ENCODE results near the gene DUOX2.

Gene DUOX2

DNA sequence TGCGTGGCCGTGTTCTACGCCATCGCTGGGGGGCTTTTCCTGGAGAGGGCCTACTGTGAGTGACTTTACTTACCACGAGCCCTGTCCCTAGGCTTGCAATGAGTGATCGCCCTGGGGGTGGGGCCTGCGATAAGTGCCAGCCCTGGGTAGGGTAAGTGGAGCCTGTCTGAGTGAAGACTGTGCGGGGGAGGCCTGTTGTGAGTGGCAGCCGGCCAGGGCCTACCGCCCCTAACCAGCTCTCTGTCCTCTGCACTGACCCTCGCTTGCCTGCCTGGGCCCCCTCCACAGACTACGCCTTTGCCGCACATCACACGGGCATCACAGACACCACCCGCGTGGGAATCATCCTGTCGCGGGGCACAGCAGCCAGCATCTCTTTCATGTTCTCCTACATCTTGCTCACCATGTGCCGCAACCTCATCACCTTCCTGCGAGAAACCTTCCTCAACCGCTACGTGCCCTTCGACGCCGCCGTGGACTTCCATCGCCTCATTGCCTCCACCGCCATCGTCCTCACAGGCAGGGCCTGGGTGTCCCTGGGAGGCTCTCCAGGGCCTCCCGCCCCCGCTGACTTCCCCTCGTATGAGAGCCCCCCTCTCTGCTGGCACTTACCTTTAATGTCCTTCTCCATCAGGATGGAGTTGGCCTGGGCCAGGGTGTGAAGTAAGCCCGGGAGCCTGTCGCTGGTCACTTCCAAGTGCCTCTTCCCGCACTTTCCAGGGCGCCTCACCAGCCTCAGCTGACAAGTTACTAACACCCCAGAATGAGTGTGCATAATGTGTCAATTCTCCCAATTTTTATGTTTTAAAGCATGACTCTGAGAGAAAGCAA lies 38.2 kb upstream of the DUOX2 start:
- DNase-seq (ENCODE audit: low read depth, low spot score): no peak
- H3K4me1 ChIP-seq (ENCODE audit: insufficient read depth, insufficient read length): no peaks in the 10 kb centered on the region
- no peak overlapping the region for H3K4me3 ChIP-seq (ENCODE audit: insufficient read length, low read depth)
- no peaks in the 10 kb centered on the region for H3K27me3 ChIP-seq (ENCODE audit: insufficient read depth, insufficient read length)
- no peaks in the 10 kb centered on the region for H3K9me3 ChIP-seq (ENCODE audit: insufficient read depth, low read length)
- TF ChIP-seq SUZ12 (IDR thresholded peaks at IDR 0.05; ENCODE audit: extremely low read depth, insufficient read depth, insufficient read length): no peak
- TF ChIP-seq YY1 (IDR thresholded peaks at IDR 0.05; ENCODE audit: insufficient read depth, insufficient read length): no peak
- no peak for TF ChIP-seq ZNF274 (IDR thresholded peaks at IDR 0.05; ENCODE audit: low read depth, low read length)
- no peak overlapping the region for H3K9ac ChIP-seq (ENCODE audit: insufficient read length, low read depth)
- H3K36me3 ChIP-seq (ENCODE audit: insufficient read depth, insufficient read length, low read length): no peaks in the 10 kb centered on the region

DNA sequence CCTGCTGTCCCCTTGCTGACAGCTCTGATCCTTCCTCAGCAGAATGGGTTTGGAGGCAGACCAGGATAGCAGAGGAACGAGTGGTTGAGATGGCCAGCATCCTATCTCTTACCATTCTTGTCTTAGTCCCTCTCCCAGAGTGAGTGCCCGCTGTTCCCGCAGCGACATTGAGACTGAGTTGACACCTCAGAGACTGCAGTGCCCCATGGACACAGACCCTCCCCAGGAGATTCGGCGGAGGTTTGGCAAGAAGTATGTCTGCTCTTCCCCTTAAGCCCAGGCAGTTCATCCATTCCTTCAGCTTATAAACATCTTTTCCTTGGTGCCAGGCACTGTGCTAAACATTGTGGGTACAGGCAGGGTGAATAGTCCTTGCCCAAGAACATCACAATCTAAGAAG lies 37.0 kb upstream of the DUOX2 start:
- no peaks in the 10 kb centered on the region for H3K36me3 ChIP-seq (ENCODE audit: insufficient read depth, insufficient read length, low read length)
- no peaks in the 10 kb centered on the region for H3K9me3 ChIP-seq (ENCODE audit: insufficient read depth, low read length)
- TF ChIP-seq ZNF274 (IDR thresholded peaks at IDR 0.05; ENCODE audit: low read depth, low read length) (no peak), YY1 (IDR thresholded peaks at IDR 0.05; ENCODE audit: insufficient read depth, insufficient read length) (no peak), SUZ12 (IDR thresholded peaks at IDR 0.05; ENCODE audit: extremely low read depth, insufficient read depth, insufficient read length) (no peak)
- no peak overlapping the region for H3K9ac ChIP-seq (ENCODE audit: insufficient read length, low read depth)
- no peak overlapping the region for H3K4me3 ChIP-seq (ENCODE audit: insufficient read length, low read depth)
- DNase-seq (ENCODE audit: low read depth, low spot score): no peak
- no peaks in the 10 kb centered on the region for H3K27me3 ChIP-seq (ENCODE audit: insufficient read depth, insufficient read length)
- no peaks in the 10 kb centered on the region for H3K4me1 ChIP-seq (ENCODE audit: insufficient read depth, insufficient read length)

DNA sequence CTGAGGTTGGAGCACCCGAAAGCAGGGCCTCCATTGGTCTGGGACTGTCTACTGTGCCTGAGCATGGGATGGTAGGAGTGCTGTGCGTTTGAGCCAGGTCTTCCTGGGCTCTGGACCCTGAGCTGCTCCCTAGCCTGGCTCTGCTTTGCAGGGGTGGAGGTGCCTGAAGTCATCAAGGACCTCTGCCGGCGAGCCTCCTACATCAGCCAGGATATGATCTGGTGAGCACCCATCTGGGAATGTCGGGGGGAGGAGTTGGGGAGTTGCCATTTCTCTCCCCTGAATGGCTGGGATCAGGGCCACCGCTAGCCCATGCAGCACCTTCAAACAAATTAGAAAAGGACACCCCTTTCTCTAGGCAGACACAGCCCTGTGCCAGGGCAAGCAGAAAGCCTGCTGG lies 36.5 kb upstream of the DUOX2 start:
- no peaks in the 10 kb centered on the region for H3K27me3 ChIP-seq (ENCODE audit: insufficient read depth, insufficient read length)
- no peaks in the 10 kb centered on the region for H3K9me3 ChIP-seq (ENCODE audit: insufficient read depth, low read length)
- no peak overlapping the region for H3K9ac ChIP-seq (ENCODE audit: insufficient read length, low read depth)
- H3K36me3 ChIP-seq (ENCODE audit: insufficient read depth, insufficient read length, low read length): no peaks in the 10 kb centered on the region
- no peak for DNase-seq (ENCODE audit: low read depth, low spot score)
- no peak overlapping the region for H3K4me3 ChIP-seq (ENCODE audit: insufficient read length, low read depth)
- TF ChIP-seq ZNF274 (IDR thresholded peaks at IDR 0.05; ENCODE audit: low read depth, low read length): no peak
- no peak for TF ChIP-seq SUZ12 (IDR thresholded peaks at IDR 0.05; ENCODE audit: extremely low read depth, insufficient read depth, insufficient read length)
- TF ChIP-seq YY1 (IDR thresholded peaks at IDR 0.05; ENCODE audit: insufficient read depth, insufficient read length): no peak
- no peaks in the 10 kb centered on the region for H3K4me1 ChIP-seq (ENCODE audit: insufficient read depth, insufficient read length)

- peaks cover 5% of the 10 kb centered on the region for H3K36me3 ChIP-seq (ENCODE audit: insufficient read depth, insufficient read length, low read length)
- no peak overlapping the region for H3K9ac ChIP-seq (ENCODE audit: insufficient read length, low read depth)
- H3K4me1 ChIP-seq (ENCODE audit: insufficient read depth, insufficient read length): no peaks in the 10 kb centered on the region
- TF ChIP-seq YY1 (IDR thresholded peaks at IDR 0.05; ENCODE audit: insufficient read depth, insufficient read length) (no peak), SUZ12 (IDR thresholded peaks at IDR 0.05; ENCODE audit: extremely low read depth, insufficient read depth, insufficient read length) (no peak), ZNF274 (IDR thresholded peaks at IDR 0.05; ENCODE audit: low read depth, low read length) (no peak)
- no peaks in the 10 kb centered on the region for H3K9me3 ChIP-seq (ENCODE audit: insufficient read depth, low read length)
- DNase-seq (ENCODE audit: low read depth, low spot score): no peak
- H3K27me3 ChIP-seq (ENCODE audit: insufficient read depth, insufficient read length): no peaks in the 10 kb centered on the region
- no peak overlapping the region for H3K4me3 ChIP-seq (ENCODE audit: insufficient read length, low read depth)
These were observed 35.1 kb upstream of the DUOX2 start for GRCh38 chr15:45149060-45149459.

- no peaks in the 10 kb centered on the region for H3K9me3 ChIP-seq (ENCODE audit: insufficient read depth, low read length)
- no peaks in the 10 kb centered on the region for H3K4me1 ChIP-seq (ENCODE audit: insufficient read depth, insufficient read length)
- no peak overlapping the region for H3K4me3 ChIP-seq (ENCODE audit: insufficient read length, low read depth)
- no peak overlapping the region for H3K9ac ChIP-seq (ENCODE audit: insufficient read length, low read depth)
- H3K27me3 ChIP-seq (ENCODE audit: insufficient read depth, insufficient read length): no peaks in the 10 kb centered on the region
- H3K36me3 ChIP-seq (ENCODE audit: insufficient read depth, insufficient read length, low read length): peaks cover 7% of the 10 kb centered on the region
- DNase-seq (ENCODE audit: low read depth, low spot score): no peak
- no peak for TF ChIP-seq YY1 (IDR thresholded peaks at IDR 0.05; ENCODE audit: insufficient read depth, insufficient read length)
- TF ChIP-seq SUZ12 (IDR thresholded peaks at IDR 0.05; ENCODE audit: extremely low read depth, insufficient read depth, insufficient read length): no peak
- TF ChIP-seq ZNF274 (IDR thresholded peaks at IDR 0.05; ENCODE audit: low read depth, low read length): no peak
These were observed 34.4 kb upstream of the DUOX2 start for GRCh38 chr15:45148076-45149059.

- H3K4me1 ChIP-seq (ENCODE audit: insufficient read depth, insufficient read length): no peaks in the 10 kb centered on the region
These were observed 33.6 kb upstream of the DUOX2 start for GRCh38 chr15:45147606-45148005.

DNA sequence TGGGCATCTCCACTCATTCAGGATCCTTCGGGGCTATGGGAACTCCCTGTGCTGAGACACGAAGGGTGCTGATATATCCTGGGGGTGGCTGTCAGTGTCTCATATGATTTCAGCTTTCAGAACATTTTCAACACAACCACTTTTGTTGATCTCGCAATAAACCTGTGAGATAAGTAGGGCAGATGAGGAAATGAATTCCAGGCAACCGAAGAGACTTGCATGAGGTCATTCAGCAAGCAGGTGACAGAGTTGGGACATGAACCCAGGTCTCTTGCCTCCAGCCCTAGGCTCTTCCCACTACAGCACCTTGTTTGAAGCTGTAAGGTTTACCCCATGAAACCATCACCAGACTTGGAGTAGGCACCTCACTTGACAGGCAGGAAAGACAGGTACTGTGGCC lies 32.4 kb upstream of the DUOX2 start:
- DNase-seq (ENCODE audit: low read depth, low spot score): no peak
- H3K9ac ChIP-seq (ENCODE audit: insufficient read length, low read depth): no peak overlapping the region
- H3K27me3 ChIP-seq (ENCODE audit: insufficient read depth, insufficient read length): no peaks in the 10 kb centered on the region
- H3K36me3 ChIP-seq (ENCODE audit: insufficient read depth, insufficient read length, low read length): peaks cover 9% of the 10 kb centered on the region
- no peaks in the 10 kb centered on the region for H3K9me3 ChIP-seq (ENCODE audit: insufficient read depth, low read length)
- TF ChIP-seq ZNF274 (IDR thresholded peaks at IDR 0.05; ENCODE audit: low read depth, low read length) (no peak), SUZ12 (IDR thresholded peaks at IDR 0.05; ENCODE audit: extremely low read depth, insufficient read depth, insufficient read length) (no peak), YY1 (IDR thresholded peaks at IDR 0.05; ENCODE audit: insufficient read depth, insufficient read length) (no peak)
- H3K4me3 ChIP-seq (ENCODE audit: insufficient read length, low read depth): no peak overlapping the region
- H3K4me1 ChIP-seq (ENCODE audit: insufficient read depth, insufficient read length): no peaks in the 10 kb centered on the region

More at GRCh38 chr15:45147606-45148005, 33.6 kb upstream of the DUOX2 start:
- DNase-seq (ENCODE audit: low read depth, low spot score): no peak
- TF ChIP-seq YY1 (IDR thresholded peaks at IDR 0.05; ENCODE audit: insufficient read depth, insufficient read length): no peak
- TF ChIP-seq SUZ12 (IDR thresholded peaks at IDR 0.05; ENCODE audit: extremely low read depth, insufficient read depth, insufficient read length): no peak
- TF ChIP-seq ZNF274 (IDR thresholded peaks at IDR 0.05; ENCODE audit: low read depth, low read length): no peak
- Histone ChIP-seq H3K9me3 (ENCODE audit: insufficient read depth, low read length) (no peaks in the 10 kb centered on the region), H3K27me3 (ENCODE audit: insufficient read depth, insufficient read length) (no peaks in the 10 kb centered on the region), H3K4me3 (ENCODE audit: insufficient read length, low read depth) (no peak overlapping the region), H3K36me3 (ENCODE audit: insufficient read depth, insufficient read length, low read length) (peaks cover 7% of the 10 kb centered on the region), H3K9ac (ENCODE audit: insufficient read length, low read depth) (no peak overlapping the region)
